GM18867 (cell line): Measurements from ENCODE around the gene SORBS1.
A peak's percentile ranks its signal among the peaks of the same experiment; 100 is the strongest.

Experiments
- ATAC-seq: cut with Tn5 transposase; IDR thresholded peaks from one replicate; pipeline ENCODE4 v1.9.1; 2021; ENCODE audit warnings: mild to moderate bottlenecking, moderate library complexity; ENCODE audit not compliant: unreplicated experiment

The SORBS1 gene

DNA sequence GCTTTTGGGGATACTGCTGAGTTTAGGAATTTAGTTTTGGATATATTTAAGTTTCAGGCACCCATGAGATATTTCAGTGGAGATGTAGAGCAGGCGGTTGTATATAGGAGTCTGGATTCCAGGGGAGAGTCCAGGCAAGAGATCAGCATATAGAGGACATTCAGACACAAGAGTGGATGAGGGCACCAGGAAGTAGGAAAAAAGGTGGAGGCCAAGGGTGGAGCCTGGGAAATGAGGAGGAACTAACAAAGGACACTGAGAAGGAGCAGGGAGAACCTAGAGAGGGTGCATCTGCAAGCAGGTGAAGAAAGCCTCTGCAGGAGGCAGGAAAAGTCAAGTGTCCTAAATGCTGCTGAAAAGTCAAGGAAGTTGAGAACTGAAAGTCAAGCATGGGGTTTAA lies 257.2 kb downstream of the SORBS1 start:
- ATAC-seq: no peak

DNA sequence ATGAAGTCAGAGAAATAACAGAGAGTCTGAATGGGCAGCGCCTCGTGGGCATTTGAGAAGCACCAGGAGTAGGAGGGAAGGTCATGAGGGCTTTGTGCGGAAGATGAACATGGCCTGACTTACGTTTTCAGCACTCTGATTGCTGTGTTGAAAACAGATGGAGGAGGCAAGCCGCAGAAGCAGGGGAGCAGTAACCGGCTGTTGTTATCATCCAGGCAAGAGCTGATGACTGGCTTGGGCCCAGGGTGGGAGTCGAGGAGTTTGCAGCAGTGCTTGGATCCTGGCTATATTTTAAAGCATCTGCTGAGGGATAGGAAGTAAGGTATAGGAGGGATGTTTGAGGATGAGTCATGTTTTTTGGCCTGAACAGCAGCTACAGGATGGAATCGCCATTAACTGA lies 257.6 kb downstream of the SORBS1 start:
- no peak for ATAC-seq

DNA sequence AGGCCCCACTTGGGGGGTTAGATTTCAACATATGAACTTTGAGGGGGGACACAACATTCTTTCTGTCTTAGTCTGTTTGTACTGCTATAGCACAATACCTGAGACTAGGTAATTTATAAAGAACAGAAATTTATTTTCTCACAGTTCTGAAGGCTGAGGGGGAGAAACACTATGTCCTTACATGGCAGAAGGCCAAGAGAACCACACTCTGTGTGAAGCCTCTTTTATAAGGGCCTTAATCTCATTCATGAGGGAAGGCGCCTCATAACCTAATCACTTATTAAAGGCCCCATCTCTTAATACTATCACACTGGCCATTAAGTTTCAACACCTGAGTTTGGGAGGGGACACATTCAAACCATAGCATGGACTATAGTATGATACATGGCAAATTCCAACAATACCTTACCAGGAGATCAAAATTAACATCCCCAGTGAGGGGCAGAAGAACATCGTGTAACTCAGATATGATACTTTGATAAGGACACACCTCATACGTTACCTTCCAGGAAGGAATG lies 261.1 kb downstream of the SORBS1 start:
- ATAC-seq: no peak

DNA sequence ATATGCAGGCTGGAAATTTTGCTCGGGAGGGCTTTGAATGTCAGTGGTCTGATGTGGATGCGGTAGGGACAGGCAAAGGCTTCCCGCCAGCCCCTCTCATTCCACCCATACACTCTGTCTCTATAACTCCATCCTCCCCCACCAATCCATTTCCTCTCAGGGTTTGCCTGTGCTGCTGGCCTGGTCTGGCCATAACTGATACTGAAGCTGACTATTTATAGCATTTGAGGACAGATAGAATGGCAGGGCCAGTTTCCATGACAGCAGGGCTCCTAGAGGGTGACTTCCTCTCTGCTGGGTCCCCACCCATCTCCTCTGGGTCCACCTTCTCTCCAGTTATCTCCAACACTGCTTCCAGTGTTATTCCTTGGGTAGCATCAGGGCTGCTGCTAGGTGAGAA lies 263.8 kb downstream of the SORBS1 start:
- ATAC-seq: peak; percentile 33

DNA sequence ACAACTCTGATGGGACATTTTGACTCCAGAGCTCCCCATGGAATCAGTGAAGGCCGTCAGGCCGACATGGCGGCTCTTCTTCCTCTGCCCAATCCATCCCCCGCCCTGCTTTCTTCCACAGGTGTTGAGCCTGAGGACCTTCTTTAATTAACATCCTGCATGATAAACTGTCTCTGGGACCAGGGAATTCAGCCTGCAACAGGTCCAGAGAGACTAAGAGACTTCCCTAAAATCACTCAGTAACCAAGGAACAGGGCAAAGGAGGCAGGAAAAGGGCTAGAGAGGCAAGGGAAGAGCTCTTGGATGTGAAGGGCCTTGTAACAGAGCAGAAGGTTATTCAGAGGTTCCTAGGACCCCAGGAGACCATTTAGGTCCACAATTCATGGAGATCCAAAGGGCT lies 264.4 kb downstream of the SORBS1 start:
- ATAC-seq: no peak

DNA sequence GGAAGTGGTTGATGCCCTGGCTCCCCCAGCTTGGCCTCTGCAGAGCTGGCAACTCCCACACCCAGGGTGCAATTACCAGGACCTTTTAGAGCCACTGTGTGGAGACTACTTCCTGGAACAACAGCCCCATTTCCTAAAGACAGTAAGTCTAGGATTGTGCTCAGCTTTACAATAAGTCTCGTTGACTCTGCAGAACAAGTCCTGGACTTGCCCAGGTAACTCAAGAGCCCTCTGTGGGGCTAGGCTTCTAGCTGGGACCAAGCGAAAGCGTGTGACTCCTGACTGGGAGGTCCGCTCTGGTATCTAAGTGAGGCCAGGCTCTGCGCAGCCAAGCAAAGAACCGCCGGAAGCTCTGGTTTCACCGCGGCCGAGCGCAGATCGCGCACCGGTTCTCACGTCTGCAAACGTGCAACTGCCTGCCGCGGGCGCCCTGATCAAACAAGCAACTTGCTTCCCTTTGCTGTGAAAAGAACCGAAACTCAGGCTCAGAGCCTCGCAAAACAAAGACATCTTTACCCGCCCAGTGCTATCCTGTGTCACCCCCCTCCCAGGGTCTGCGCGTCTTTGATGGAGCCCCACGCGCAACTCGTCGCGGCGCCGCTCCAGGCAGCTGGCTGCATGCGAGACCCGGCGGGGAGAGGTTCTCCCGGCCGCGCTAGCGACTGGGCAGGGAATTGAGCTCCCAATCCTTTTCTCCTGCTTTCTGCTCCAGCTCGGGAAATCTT lies 266.0 kb downstream of the SORBS1 start:
- ATAC-seq: peak; percentile 74

DNA sequence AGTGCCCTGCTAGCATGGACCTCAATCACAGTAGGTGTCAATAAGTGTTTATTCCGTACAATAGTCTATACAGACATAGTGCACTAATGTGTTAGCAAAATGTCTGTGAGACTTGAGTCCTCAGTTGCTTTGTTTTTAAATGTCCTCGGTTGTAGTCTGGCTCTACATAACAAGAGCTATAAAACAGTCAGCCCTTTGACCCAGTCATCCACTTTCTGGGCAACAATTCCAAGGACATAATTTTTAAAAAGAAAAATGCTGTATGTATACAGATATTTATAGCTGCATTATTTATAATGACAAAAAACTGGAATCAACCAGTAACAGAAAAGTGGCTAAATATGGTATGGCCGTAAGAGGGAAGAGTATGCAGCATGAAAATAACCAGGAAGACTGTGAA lies 267.5 kb downstream of the SORBS1 start:
- no peak for ATAC-seq

DNA sequence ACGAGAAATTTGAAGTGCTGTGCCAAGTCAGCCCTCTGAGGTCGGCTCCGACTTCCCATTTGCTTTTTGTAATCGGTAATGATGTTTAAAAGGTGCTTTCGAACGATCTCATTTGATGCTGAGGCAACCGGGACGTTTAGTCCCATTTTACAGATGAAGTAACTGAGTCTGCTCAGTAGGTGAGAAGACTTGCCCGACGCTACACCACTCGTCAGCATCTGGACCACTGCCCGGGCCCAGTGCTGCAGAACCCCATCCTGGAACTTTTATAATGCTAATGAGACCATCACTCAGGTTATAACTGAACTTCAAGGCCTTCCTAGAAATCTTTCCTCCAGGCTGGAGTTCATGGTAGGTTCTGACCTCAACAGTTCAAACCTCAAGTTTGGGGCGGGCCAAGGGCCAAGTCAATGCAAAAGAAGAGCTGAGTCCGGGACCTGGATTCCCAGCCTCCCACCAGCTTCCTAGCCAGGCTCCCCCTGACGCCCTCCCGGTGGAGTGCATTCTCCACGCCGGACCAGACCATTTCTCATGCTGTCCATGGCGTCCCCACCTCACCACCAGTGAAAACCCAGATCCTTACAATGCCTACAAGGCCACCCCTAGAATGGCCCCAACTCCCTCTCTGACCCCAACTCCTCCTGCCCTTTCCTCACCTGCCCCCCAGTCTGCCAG lies 269.7 kb downstream of the SORBS1 start:
- no peak for ATAC-seq

DNA sequence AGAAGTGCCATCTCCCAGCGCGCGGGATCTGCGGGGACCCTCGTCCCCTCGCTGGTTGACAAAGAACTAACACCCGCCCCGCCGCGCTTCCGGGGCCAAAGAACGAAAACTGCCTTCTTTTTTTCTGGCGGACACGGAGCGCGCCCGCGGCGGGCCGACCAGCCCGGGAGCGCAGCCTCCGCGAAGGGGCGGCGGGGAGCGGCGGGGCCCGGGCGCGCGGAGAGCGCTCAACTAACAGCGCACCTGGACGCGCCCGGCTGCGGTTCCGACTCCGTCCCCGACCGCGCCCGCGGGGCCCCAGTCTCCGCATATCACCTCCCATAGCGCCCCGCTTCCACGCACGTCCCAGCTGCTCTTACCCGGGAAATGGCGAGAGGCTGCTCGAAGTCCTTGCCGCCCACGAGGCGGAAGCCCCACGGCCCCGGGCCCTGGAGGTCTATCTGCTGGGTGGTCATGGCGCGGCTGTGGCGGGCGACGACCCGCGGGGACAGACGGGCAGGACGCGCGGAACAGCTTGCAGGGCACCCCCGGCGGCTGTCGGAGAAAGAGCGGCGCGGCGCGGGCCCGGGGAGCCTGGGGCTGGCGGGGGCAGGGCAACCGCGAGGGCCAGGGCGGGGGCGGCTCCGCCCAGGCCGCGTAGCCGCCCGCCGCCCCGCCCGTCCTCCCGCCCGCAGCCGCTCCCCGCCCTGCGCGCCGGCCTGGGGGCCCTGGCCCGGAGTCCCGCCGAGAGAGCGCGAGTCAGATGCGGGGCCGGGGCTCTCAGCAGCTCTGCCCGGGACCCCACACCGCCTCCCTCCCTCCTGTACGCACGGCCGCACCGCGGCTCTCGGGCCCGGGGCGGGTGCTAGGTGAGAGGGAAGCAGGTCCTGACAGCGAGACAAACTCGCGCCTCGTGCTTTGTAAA lies 270.5 kb downstream of the SORBS1 start, which contains the start of gene PDLIM1:
Gene PDLIM1 (minus strand): TSS at position 543 of the 904 bp plus-strand sequence. CDS start 88 bp downstream, at position 455.
- ATAC-seq: peak; percentile 46

DNA sequence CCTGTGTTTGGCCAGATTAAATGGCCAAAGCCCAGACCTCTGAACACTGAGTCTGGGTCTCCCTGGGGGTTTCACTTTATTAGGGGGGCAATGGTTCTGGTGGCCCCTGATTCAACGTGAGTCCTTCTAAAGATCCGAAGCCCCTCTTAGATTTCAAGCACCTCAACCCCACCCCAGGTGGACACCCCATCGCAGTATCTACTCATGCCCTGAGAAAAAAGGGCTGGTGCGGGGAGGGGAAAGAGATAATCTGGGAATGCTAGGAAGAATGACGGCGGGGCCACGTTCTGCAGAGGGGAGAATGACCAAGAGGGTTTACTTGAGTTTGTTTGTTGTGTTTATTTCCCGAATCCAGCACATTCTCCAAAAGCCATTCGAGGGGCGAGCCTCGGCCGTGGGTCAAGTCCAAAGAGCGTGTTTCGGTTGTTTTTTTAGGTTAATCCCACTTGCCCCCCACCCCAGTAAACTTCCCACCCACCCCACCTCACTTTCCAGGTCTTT lies 271.2 kb downstream of the SORBS1 start:
- ATAC-seq: no peak

DNA sequence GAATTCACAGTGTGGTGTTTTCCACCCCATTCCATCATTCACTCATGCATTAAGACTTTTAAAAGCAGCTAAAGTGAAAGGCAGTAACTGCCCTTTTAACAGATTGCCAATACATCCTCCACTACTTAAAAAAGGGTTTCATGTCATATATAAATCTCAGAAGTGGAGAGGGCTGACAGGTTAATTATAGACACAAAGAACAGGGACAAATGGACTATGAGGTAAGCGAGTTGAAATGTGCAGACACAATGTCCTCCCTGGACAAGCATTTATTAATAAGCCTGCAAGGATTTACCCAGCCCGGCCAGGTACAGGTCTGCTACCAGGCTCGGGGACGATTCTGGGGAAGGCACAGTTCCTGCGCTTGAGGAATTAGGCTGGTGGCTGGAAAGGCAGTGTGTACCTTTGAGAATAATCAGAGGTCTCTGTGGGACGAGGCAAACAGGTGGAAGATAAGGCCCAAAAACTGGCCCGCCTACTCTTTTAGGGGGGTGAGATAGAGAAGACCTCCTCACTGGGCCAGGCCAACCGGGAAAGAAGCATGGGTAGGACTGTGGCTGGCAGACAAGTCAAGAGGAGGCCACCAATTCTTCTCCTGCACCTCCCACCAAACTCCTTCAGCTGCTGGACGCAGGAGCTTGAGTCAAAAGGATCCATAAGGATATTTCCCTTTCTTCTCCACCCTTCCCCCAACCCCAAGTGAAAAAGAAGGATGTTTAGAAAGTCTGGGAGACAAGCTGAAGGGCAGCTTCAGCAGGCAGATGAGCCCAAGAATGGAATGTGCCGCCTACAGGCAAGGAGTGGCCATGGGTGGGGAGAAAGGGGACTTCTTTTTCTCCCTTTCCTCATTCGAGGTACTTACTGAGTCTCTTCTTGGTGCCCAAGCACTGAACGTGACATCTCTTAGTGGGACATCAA lies 271.9 kb downstream of the SORBS1 start:
- no peak for ATAC-seq

DNA sequence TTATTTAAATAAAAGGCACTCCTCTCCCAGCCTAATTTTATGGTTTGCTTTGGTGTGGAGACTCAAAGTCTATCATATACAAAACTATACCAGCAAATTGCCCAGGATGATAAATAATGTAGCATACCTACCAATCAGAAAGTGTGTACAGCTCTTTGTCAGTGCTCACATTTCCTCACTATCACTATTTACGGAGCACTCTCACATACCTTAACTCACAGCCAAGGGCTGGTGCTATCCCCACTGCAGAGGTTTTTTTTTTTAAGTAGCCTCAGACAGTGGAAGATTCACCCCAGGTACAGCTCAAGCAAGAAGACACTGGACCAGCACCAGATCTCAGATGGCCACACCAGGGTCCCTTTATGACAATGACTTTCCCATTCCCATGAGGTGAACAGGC lies 272.9 kb downstream of the SORBS1 start:
- ATAC-seq: no peak

DNA sequence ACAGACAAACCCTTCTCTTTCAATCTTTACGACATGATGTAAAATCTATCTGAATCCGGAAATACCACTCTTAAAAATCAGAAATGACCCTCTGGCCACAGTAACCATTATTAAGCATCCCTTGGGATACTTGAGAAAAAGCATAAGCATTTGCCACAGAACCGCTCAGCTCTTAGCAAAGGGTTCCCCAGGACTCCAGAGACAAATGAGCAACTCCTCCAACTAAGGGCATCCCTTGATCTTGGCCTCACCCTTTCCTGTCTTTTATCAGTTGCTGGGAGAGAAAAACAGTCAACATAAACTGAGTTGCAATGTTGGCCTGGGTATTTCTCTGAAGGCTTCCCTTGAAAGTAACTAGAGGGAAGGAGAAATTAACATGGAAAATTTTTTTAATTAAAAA lies 273.9 kb downstream of the SORBS1 start:
- ATAC-seq: no peak

DNA sequence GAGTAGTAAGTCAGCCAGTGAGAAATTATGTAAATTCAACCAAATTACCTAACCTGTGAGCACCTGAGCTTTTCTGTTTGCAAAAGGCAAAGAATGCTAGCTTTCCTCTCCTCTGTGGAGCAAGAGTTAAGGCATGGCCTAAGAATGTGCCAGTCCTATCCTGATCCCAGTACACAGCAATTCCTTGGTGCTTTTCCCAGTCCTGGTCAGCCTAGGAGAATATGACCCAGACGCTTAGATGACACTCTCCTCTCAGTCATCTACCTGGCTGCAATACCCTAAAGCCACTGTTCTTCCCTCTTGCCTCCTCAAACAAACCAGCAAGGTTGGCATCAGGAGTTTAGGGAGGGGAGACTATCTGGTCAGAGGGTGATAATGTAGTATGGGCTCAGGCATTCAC lies 274.5 kb downstream of the SORBS1 start:
- ATAC-seq: no peak

DNA sequence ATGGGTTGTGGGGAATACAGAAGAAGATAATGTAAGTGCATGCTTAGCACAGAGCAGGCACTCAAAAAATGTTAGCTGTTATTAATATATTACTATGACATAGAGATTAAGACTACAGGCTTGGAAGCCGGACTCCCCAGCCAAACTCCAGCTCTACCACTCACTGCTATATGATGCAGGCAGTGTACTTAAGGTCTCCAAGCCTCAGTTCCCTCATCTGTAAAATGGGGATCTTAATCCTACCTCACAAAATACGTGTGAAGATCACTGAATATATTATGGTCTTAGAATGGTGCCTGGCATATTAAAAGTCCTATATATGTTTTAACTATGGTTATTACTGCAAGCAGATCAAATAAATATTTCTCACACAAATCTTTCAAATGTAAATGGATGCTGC lies 275.6 kb downstream of the SORBS1 start:
- ATAC-seq: no peak

DNA sequence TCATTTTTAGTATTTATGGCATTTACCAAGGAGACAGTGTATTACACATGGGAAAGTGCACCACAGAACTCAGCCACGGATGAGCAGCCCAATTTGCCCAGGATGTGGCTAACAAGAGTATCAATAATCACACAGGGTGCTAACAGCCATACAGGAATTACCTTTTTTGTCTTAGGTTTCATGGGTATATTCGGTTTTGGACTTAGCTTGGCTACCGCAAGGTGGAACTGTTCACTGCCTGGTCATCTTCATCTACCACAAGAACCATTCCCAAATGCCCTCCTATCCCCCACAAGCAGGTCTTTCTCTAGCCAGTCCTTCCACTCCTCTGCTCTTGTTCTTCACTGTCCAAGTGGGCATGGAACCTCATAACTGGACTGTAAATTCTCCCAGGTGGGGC lies 276.4 kb downstream of the SORBS1 start:
- ATAC-seq: peak; percentile 40

DNA sequence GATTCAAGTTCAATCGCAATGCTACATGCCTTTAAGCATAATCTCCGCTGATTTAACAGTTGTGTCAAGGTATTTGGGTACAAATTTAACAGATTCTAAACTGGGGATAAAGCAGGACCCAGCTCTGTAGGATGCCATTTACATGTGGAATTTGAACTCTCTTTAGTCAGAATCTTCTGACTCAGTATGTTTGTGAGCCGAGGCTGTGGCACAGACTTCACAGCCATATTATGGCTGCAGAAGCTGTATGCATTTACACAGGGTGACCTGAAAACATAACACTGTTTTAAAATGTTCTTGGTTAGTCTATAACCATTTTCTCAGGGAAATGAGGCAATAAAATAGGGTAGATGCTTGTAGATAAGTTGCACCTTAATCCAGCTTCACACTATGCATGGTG lies 279.1 kb downstream of the SORBS1 start:
- no peak for ATAC-seq

DNA sequence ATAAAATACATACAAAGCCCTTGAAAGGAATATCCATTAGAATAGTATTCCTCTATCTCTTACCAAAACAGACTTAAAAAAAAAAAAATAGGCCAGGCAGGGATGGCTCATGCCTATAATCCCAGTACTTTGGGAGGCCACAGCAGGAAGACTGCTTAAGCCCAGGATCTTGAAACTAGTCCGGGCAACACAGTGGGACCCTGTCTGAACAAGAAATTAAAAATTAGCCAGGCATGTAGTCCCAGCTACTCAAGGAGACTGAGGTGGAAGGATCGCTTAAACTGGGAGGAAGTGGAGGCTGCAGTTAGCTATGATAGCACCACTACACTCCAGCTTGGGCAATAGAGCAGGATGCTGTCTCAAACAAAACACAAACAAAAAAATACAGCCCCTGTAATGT lies 280.0 kb downstream of the SORBS1 start:
- no peak for ATAC-seq

DNA sequence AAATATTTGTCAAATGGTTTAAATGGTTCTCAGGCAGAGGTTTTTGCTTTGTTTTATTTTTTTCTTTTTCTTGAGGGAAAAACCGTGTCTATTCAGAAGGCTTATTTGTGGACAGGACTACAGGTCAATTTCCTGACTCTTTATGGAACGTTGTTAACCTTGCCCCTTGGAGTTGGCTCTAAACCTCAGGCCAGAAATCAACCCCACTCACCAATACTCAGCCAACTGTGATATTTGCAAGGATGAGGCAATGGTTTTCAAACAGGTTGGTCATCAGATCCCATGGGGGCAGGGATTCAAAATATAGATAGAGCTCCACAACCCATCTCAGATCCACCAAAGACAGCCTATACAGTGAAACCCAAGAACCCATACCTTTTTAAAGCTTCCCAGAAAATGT lies 280.5 kb downstream of the SORBS1 start:
- ATAC-seq: no peak
